ENCODE measurements around the gene PCNX4. TPM values are rescaled to one million over a fixed set of nuclear protein-coding genes. Genes with fewer than 3 reads are reported as not detected.

The PCNX4 gene
- polyA plus RNA-seq, 1 donor = 49.2 TPM

DNA sequence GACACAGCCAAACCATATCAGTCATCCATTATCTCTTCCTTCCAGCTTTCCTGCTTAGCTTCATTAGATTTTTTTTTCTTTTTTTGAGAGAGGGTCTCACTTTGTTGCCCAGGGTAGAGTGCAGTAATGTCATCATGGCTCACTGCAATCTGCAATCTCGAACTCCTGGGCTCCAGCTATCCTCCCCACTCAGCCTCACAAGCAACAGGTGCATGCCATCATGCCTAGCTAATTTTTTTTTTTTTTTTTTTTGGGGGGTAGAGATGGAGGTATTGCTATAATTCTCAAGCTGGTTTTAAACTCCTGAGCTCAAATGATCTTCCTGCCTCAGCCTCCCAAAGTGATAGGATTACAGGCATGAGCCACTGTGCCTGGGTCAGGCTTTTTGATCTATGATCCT lies 119.0 kb downstream of the PCNX4 start:
- DNase-seq = no peak

DNA sequence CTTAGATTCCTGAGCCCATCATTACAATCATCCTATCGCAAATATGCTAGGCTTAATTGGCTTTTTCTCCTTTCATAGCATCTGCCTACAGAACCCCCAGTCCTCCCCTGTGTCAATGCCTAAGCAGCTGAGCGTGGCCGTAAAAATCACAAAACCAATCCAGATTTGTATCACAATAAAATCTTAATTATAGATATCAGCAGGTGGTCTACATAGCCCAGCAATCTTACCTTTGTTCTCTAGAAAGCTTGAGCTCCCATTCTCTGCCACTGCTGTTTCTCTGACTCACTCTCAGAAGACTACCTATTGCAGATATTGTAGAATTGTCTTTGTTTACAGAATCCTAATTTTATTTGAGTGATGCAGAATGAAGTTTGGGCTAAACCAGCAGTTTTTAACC lies 119.4 kb downstream of the PCNX4 start:
- no peak for DNase-seq

GRCh38 chr14:60212503-60213371 lies 121.0 kb downstream of the PCNX4 start:
- no peak for DNase-seq

DNA sequence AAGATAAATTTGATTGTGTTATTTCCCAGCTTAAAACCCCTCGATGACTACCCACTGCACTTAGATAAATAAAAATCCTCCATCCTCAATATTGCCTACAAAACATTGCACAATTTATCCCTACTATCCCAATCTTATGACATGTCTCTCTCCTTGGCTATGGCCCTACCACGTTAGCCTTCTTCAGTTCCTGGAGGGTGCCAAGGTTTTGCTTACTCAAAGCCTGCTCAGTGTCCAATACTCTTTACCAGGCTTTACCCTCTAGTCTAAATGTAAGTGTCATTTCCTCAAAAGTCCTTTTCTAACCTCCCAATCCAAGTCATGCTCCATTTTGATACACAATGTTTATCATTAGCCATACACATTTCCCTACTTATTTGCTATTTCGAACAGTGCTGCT lies 122.3 kb downstream of the PCNX4 start:
- no peak for DNase-seq

GRCh38 chr14:60214415-60215126 lies 122.8 kb downstream of the PCNX4 start:
- no peak for DNase-seq

- no peak for DNase-seq
Measured at GRCh38 chr14:60215127-60215444, 123.4 kb downstream of the PCNX4 start.

DNA sequence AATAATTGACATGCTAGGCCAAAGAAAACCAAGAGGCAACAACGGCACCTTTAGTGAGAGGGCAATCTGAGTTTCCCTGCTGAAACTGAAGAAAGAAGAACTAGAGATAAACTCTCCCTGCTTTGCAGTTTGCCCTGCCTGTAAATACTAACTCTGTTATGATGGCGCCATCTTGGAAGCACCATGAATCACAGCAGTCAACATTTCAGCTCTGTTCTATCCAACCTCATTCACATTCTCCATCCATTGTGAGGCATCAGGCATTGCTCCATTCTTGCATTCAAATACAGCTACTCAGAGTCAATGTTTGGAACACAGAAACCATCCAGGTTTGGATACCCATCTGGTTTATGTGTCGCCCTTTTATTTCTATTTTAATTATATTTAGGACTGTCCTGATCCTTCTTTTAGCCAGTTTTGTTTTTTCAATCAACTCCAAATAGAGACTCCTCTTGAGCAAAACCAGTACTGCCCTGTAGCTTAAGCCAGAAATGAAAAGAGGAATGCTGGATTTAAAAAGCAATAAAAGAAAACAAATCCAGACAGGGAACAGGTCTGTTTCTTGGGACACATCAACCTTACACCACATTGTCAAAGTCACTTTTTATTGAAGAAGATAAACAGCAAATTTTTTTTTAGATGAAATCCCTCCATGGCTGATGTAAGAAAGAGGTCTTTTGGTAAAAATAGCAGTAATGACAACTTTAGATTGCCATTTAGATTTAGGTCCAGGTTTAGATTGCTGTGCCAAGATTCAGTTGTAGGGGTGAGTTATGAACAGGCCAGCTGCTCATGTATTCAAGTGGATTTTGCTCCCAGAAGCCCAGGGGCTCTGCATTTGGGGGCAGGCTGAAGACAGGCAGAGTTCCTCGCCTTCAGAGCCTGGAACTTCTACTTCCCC lies 124.0 kb downstream of the PCNX4 start:
- no peak for DNase-seq

DNA sequence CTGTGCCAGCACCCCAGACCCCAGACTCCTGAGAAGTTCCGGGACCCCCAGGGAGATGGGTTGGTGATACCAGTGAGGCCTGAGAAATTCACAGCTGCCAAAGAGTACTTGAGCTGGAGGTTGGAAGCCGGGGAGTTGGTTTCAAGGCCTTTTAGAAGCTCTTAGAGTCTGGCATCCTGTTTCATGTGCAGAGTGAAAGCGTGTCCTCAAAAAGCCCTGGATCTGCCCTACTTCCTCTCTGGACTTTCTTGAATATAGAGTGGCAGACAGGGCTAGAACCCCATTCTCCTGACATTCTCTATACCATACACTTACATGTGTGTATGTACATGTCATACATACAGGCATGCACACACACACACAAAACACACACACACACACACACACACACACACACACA lies 126.0 kb downstream of the PCNX4 start:
- no peak for DNase-seq

Other genes with a start within 250 kb of the PCNX4 start
- 2.4 TPM for gene RTN1, start 221.1 kb upstream of the PCNX4 start, polyA plus RNA-seq (ENCODE audit: insufficient read length)
- 0.34 TPM for gene LRRC9, start 171.8 kb upstream of the PCNX4 start, polyA plus RNA-seq (ENCODE audit: insufficient read length)
- 93.9 TPM for gene DHRS7, start 73.5 kb downstream of the PCNX4 start, polyA plus RNA-seq (ENCODE audit: insufficient read length)
- gene PPM1A, start 157.3 kb downstream of the PCNX4 start, polyA plus RNA-seq (ENCODE audit: insufficient read length) = 69.0 TPM

Data from hindlimb muscle (tissue), 1 donor.